DMS53 (cell line): ENCODE results near the gene TOLLIP.
"Not testable (repeated sequence)": the region's sequence is repeated elsewhere in the genome, so short reads cannot be mapped to it uniquely, and the experiment has no call there.

Experiments
- DNase-seq: peaks from one replicate; lab custom pipeline; 2025; lab: John Stamatoyannopoulos, UW

TOLLIP gene

GRCh38 chr11:1281974-1282365 lies 27.5 kb downstream of the TOLLIP start:
- DNase-seq = no peak

- DNase-seq = no peak
Measured at GRCh38 chr11:1281326-1281973, 28.0 kb downstream of the TOLLIP start.

GRCh38 chr11:1280116-1281035 lies 29.1 kb downstream of the TOLLIP start:
- no peak for DNase-seq

DNA sequence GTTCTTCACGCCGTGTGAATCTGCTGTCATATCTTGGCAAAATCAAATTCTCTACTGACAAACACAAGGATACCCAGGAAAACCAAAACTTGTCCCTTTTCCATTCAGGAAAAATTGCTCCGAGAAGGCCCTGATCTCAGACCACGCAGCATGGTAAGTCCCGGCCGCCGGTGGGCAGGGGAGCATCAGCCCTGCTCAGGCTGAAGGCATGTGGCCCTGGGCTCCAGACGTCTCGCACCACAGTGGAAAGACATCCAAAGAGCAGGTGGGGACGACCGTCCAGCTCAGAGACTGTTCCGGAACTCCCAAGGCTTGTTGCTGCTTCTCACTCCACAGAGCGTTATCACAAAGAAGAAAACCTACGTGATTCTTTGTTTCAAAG lies 29.8 kb downstream of the TOLLIP start:
- DNase-seq = no peak

- no peak for DNase-seq
Measured at GRCh38 chr11:1278766-1279673, 30.4 kb downstream of the TOLLIP start.

DNA sequence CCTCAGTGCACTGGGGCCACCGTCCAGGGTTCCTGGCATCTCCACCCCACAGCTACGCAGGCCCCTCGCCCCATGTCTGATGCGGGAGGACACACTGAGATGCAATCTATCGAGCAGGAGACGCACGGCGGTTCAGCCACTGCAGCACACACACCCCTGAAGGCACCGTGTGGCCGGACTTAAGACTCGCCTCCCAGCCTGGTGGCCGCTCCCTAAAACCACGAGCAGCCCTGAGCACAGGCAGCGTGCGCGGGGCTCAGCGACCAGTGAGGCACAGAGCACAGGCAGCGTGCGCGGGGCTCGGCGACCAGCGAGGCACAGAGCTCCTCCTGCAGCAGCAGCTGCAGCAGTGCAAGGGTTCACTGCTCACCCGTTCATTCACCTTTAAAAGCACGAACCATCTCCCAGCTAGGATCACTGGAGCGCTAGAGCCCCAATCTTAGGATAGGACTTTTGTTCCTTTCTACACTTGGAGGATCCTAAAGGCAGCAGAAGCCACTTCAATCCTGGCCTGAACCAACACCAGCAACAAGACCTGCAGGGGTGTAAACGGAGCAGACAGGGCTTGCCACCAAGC lies 31.4 kb downstream of the TOLLIP start:
- DNase-seq = no peak

- no peak for DNase-seq
Measured at GRCh38 chr11:1276866-1277615, 32.4 kb downstream of the TOLLIP start.

DNA sequence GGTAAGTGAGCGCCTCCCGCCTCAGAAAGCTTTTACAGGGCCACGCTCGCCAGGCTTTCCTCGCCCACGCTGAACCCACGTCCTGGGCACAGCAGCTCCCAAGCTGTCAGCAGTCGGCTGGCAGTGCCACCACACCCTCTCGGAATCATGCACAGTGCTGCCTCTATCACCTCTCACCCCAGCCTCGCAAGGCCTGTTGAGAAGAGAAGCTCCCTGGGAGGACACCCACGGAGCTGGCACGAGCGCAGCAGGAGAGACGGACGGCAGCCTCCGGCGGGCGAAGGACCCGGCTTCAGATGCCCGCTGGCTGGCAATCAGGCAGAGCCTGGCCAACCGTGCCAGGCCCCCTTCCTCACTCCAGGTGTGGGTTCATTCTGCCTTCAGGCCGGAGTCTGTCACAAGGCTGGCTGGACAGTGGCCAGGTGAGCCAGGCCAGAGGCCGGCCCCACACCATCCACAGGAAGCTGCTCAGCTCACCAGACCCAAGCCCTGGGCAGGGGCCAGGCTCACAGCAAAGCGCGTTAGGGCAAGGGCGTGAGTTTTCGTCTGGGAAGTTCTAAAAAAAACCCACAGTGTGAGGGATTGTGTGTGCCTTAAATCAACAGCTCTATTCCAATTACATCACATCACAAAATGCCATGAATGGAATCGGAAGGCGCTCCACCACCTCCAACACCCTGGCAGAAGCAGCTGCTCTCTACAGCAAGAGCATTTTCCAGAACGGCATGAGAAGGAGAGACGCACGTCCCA lies 33.2 kb downstream of the TOLLIP start:
- DNase-seq = no peak

- DNase-seq = no peak
Measured at GRCh38 chr11:1275021-1275420, 34.4 kb downstream of the TOLLIP start.

DNA sequence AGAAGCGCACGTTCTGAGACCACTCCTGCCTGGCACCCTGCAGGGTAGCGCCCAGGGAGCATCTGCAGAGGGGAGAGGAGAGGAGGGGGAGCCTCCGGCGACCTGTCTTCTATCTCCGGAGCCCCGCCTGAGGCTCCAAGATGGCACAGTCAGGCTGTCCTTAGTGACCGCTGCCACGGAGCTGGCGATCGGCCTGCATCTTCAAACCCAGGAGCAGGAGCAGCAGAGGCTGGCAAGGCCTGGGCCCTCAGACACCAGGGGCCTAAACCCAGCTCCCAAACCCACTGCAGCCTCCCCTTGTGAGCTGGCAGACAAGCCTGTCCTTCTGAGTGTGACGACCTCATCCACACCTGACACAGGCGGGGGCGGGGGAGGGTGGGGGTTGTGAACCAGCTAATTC lies 34.9 kb downstream of the TOLLIP start:
- no peak for DNase-seq

GRCh38 chr11:1272531-1272930 lies 36.9 kb downstream of the TOLLIP start:
- no peak for DNase-seq

DNA sequence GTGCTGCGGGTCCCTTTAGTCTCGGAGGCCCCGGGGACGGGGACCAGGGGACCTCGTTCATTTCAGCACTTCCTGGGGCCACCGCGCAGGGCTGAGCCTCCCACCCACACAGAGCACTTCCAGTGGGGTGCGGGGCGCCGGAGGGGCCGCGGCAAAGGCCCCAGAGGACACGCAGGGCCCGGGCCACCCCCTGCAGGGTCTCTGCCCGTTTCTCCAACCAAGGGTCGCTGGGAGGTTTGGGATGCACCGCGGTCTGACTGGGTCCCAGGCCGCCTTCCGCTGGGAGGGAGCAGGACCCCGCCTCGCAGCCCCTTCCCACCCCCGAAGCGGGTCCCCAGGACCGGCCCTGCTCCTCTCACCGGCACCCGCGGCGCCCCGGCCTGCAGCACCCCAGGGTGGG lies 37.5 kb downstream of the TOLLIP start:
- no peak for DNase-seq

GRCh38 chr11:1271406-1271805 lies 38.0 kb downstream of the TOLLIP start:
- no peak for DNase-seq

DNA sequence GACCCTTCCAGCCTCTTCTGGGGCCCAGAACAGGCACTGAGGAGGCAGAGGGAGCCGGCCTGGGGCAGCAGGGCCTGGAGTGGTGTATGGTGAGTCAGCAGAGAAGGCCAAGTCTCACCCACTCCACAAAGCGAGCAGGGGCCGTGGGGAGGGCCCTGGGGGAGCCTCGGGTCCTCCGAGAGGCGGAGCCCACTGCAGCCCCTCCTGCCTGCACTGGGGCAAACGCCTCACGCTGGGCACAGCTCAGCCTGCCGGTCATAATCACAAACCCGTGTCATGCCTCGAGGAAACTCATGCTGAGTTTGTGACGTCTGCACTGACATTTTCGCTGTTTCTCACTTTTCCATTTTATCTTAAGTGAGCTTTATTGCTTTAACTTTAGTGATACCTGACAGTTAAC lies 38.4 kb downstream of the TOLLIP start:
- DNase-seq = no peak

- DNase-seq = no peak
Measured at GRCh38 chr11:1270476-1270875, 39.0 kb downstream of the TOLLIP start.

- DNase-seq = no peak
Measured at GRCh38 chr11:1269957-1270356, 39.5 kb downstream of the TOLLIP start.

DNA sequence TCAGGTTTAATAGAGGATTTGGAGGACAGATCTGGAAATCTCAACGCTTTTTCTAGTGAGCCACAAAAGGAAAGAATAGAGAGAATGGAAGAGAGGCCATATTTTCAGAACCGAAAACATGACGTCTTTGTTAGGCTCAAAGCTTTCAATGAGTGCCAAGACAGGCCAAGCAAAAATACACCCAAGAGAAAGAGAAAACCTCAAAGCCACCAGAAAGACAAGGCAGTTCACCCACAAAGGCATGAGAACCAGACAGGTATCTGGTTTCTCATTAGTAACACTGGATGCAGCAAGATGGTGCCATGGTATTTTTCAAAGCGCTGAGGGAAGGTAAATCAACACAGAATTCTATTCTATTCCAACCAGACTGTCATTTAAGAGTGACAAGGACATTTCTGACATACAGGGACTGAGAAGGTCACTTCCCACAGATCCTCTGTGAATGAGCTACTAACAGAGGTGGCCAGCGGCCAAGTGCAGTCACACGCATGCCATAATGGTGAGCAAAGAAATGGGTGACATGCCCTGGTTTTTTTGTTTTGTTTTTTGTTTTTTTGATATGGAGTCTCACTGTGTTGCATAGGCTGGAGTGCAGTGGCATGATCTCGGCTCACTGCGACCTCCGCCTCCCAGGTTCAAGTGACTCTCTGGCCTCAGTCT lies 41.9 kb downstream of the TOLLIP start:
- DNase-seq = no peak

DNA sequence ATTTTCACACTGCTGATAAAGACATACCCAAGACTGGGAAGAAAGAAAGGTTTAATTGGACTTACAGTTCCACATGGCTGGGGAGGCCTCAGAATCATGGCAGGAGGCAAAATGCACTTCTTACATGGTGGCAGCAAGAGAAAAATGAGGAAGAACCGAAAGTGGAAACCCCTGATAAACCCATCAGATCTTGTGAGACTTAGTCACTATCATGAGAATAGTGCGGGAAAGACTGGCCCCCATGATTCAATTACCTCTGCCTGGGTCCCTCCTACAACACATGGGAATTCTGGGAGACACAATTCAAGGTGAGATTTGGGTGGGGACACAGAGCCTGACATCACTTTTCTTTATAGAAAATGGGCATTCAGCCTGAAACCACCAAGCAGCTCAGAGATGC lies 42.5 kb downstream of the TOLLIP start:
- not testable (repeated sequence) for DNase-seq

DNA sequence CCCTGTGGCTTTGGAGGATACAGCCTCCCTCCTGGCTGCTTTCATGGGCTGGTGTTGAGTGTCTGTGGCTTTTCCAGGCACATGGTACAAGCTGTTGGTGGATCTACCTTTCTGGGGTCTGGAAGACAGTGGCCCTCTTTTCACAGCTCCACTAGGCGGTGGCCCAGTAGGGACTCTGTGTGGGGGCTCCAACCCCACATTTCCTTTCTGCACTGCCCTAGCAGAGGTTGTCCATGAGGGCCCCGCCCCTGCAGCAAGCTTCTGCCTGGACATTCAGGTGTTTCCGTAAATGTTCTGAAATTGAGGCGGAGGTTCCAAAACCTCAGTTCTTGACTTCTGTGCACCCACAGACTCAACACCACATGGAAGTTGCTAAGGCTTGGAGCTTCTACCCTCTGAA lies 44.0 kb downstream of the TOLLIP start:
- not testable (repeated sequence) for DNase-seq

DNA sequence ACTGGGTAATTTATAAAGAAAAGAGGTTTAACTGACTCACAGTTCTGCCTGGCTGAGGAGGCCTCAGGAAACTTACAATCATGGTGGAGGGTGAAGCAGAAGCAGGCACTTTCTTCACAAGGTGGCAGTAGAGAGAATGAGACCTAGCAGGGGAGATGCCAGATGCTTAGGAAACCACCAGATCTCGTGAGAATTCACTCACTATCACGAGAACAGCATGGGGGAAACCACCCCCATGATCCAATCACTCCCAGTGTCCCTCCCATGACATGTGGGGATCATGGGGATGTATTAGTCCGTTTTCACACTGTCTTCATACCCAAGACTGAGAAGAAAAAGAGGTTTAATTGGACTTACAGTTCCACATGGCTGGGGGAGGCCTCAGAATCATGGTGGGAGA lies 45.0 kb downstream of the TOLLIP start:
- peak; percentile 69 for DNase-seq
